ENCODE results near the gene MINAR1.
"Not testable (repeated sequence)": the region's sequence is repeated elsewhere in the genome, so short reads cannot be mapped to it uniquely, and the experiment has no call there.

Gene MINAR1

DNA sequence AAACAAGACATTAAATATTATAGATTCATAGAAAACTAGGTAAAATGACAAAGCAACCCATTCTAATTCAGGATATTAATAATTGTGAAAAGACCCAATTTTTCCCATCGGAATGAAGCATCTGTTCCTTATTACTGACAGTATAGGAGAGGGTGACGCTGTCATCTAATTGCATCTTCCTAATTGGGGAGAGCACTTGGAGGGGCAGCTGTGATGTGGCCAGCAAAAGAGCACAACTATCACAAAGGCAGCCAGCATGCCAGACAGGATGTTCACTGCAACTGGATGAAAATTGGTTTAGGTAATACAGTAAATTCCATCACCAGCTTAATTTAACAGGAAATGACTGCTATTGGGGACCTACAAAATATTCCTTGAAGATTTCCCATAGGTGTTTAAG lies 21.9 kb upstream of the MINAR1 start:
- peaks cover 4% of the 10 kb centered on the region for H3K4me1 ChIP-seq (ENCODE audit: control insufficient read depth, low read depth, low read length)
- H3K9ac ChIP-seq (ENCODE audit: low read length): no peak overlapping the region

DNA sequence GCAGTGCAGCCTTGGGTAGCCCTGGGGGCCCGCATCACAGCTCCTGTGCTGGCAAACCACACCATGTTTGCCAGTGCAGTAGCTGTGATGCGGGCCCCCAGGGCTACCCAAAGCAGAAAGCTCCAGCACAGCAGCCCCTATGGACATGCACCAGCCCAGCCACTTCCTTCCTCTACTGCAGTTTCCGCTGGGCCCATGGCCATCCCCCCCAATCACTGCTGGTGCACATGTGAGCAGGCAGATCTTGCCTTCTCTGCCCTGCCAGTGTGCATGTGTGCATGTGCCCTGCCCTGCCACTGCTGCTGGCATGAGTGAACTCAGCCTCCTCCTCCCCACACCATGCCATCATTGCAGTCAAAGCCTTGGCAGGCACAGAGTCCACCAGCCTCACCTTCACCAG lies 20.1 kb upstream of the MINAR1 start:
- H3K27ac ChIP-seq (ENCODE audit: low read length): no peak overlapping the region

More for the DNA sequence above, 21.9 kb upstream of the MINAR1 start:
- Histone ChIP-seq H3K27me3 (ENCODE audit: control insufficient read depth, insufficient read depth, low read length) (no peaks in the 10 kb centered on the region), H3K36me3 (ENCODE audit: control insufficient read depth, low read depth, low read length) (no peaks in the 10 kb centered on the region), H3K4me3 (ENCODE audit: low read length) (no peak overlapping the region), H3K9me3 (ENCODE audit: control insufficient read depth, low read depth, low read length) (no peaks in the 10 kb centered on the region), H3K27ac (ENCODE audit: low read length) (no peak overlapping the region)

DNA sequence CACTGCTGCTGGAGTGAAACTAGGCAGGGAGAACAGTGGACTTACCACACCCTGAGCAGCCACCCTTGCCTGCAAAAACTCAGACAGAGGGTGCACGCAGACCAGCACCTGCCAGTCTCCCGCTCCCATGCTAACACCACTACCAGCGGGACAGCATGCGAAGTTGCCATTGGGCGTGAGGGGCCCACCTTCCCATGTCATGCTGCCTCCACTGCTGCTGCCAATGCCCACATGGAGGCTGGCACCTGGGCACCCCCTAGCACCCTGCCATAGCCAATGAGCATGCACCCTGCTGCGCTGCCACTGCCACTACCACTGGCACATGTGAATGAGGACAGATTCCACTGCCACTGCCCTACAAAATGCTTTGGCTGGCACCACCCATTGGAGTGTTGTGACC lies 19.7 kb upstream of the MINAR1 start:
- Histone ChIP-seq H3K4me3 (ENCODE audit: low read length) (no peak overlapping the region), H3K9me3 (ENCODE audit: control insufficient read depth, low read depth, low read length) (no peaks in the 10 kb centered on the region), H3K9ac (ENCODE audit: low read length) (no peak overlapping the region), H3K4me1 (ENCODE audit: control insufficient read depth, low read depth, low read length) (peaks cover 4% of the 10 kb centered on the region), H3K36me3 (ENCODE audit: control insufficient read depth, low read depth, low read length) (no peaks in the 10 kb centered on the region), H3K27me3 (ENCODE audit: control insufficient read depth, insufficient read depth, low read length) (no peaks in the 10 kb centered on the region), H3K27ac (ENCODE audit: low read length) (no peak overlapping the region)

More for the DNA sequence above, 20.1 kb upstream of the MINAR1 start:
- H3K9ac ChIP-seq (ENCODE audit: low read length): no peak overlapping the region
- peaks cover 4% of the 10 kb centered on the region for H3K4me1 ChIP-seq (ENCODE audit: control insufficient read depth, low read depth, low read length)
- H3K27me3 ChIP-seq (ENCODE audit: control insufficient read depth, insufficient read depth, low read length): no peaks in the 10 kb centered on the region
- no peak overlapping the region for H3K4me3 ChIP-seq (ENCODE audit: low read length)
- H3K36me3 ChIP-seq (ENCODE audit: control insufficient read depth, low read depth, low read length): no peaks in the 10 kb centered on the region
- H3K9me3 ChIP-seq (ENCODE audit: control insufficient read depth, low read depth, low read length): no peaks in the 10 kb centered on the region

DNA sequence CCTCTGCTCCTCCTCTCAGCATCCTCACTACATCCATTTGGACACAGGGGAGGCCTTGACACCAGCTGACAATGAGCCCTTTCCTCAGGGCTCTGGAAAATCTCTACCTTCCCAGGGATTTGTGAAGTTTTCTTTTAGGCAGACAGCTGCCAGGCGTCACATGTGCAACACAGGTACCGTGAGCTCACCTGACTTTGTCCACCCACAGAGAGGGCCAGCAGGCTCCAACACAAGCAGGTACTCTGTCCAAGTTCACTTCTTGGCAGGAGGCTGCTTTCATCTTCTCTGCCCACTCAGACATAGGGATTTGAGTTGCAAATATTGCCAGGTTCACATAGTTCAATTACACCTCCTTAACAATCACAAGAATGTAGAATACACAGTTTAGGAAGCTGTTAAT lies 15.3 kb upstream of the MINAR1 start:
- Histone ChIP-seq H3K9me3 (ENCODE audit: control insufficient read depth, low read depth, low read length) (no peaks in the 10 kb centered on the region), H3K9ac (ENCODE audit: low read length) (no peak overlapping the region), H3K4me3 (ENCODE audit: low read length) (no peak overlapping the region), H3K4me1 (ENCODE audit: control insufficient read depth, low read depth, low read length) (peaks cover 9% of the 10 kb centered on the region), H3K36me3 (ENCODE audit: control insufficient read depth, low read depth, low read length) (no peaks in the 10 kb centered on the region), H3K27me3 (ENCODE audit: control insufficient read depth, insufficient read depth, low read length) (no peaks in the 10 kb centered on the region), H3K27ac (ENCODE audit: low read length) (no peak overlapping the region)

DNA sequence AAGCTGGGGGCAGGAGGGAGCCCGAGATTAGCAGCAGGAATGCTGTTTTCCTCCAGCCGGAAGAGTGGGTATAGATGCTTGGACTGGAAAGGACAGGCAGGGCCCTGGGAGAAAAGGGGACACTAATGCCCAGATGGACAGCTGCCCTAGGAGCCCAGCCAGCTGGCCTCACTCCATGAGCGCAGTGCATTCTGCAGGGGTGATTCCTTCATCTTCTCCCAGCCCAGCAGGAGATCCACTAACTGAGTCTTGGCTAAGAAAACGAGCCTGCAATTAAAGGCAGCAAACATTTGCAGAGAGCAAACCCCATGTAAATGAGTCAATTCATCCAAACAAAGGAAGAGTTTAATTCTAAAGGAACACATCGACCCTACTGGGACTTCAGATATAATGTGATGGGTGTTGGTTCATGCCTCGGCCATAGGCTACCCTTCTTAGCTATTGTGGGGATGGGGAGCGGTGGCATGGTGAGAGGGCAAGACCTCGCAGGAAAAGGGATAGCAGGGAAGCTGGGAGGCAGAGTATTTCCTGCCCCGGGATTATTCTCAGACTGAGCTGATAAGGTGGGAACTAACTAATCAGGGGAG lies 13.3 kb upstream of the MINAR1 start:
- no peak overlapping the region for H3K4me3 ChIP-seq (ENCODE audit: low read length)
- no peak overlapping the region for H3K9ac ChIP-seq (ENCODE audit: low read length)
- H3K27ac ChIP-seq (ENCODE audit: low read length): no peak overlapping the region
- peaks cover 9% of the 10 kb centered on the region for H3K4me1 ChIP-seq (ENCODE audit: control insufficient read depth, low read depth, low read length)
- no peaks in the 10 kb centered on the region for H3K36me3 ChIP-seq (ENCODE audit: control insufficient read depth, low read depth, low read length)
- H3K27me3 ChIP-seq (ENCODE audit: control insufficient read depth, insufficient read depth, low read length): no peaks in the 10 kb centered on the region
- H3K9me3 ChIP-seq (ENCODE audit: control insufficient read depth, low read depth, low read length): no peaks in the 10 kb centered on the region

DNA sequence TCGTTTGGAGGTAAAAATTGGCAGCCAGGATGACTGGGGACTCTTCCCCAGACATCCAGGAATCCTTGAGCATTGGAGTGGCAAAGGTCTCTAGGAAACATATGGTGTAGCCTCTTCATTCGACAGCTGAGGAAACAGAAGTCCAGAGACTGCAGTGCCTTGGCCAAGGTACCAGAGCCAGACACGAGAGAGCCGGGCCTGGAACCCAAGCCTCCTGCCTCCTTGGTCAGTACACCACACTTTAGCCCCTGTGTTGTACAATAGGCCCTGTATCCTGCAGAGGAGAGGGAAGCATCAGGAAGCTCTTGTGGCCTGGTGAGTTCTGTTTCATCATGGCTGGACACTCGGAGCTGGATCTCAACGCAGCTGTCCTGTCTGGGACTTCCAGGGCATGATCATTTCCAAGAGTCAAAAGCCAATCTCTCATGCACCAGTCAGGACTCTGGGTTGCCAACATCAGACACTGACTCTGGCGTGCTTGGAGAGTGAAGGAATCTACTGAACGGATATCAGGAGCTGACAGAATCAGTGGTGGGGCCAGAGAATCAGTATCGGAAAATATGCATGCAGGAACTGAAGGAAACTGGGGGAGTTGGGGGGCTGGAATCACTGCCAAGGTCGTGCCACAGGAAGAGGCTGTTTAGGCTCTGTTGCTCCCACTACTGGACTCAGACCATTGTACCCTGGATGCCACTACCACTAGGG lies 6.4 kb upstream of the MINAR1 start:
- Histone ChIP-seq H3K27ac (ENCODE audit: low read length) (no peak overlapping the region), H3K27me3 (ENCODE audit: control insufficient read depth, insufficient read depth, low read length) (peaks cover 32% of the 10 kb centered on the region)

DNA sequence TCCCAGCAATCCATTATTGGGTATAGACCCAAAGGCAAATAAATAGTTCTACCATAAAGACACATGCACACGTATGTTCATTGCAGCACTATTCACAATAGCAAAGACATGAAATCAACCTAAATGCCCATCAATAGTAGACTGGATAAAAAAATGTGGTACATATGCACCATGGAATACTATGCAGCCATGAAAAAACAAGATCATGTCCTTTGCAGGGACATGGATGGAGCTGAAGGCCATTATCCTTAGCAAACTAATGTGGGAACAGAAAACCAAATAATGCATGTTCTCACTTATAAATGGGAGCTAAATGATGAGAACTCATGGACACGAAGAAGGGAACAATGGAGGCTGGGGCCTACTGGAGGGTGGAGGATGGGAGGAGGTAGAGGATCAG lies 5.2 kb upstream of the MINAR1 start:
- not testable (repeated sequence) for H3K27ac ChIP-seq (ENCODE audit: low read length); H3K4me1 ChIP-seq (ENCODE audit: control insufficient read depth, low read depth, low read length); H3K9me3 ChIP-seq (ENCODE audit: control insufficient read depth, low read depth, low read length); H3K4me3 ChIP-seq (ENCODE audit: low read length); H3K36me3 ChIP-seq (ENCODE audit: control insufficient read depth, low read depth, low read length); H3K9ac ChIP-seq (ENCODE audit: low read length)
- H3K27me3 ChIP-seq (ENCODE audit: control insufficient read depth, insufficient read depth, low read length): peaks cover 44% of the 10 kb centered on the region

More for the DNA sequence above, 6.4 kb upstream of the MINAR1 start:
- no peaks in the 10 kb centered on the region for H3K9me3 ChIP-seq (ENCODE audit: control insufficient read depth, low read depth, low read length)
- no peak overlapping the region for H3K4me3 ChIP-seq (ENCODE audit: low read length)
- no peak overlapping the region for H3K9ac ChIP-seq (ENCODE audit: low read length)
- H3K36me3 ChIP-seq (ENCODE audit: control insufficient read depth, low read depth, low read length): no peaks in the 10 kb centered on the region
- H3K4me1 ChIP-seq (ENCODE audit: control insufficient read depth, low read depth, low read length): peaks cover 2% of the 10 kb centered on the region

DNA sequence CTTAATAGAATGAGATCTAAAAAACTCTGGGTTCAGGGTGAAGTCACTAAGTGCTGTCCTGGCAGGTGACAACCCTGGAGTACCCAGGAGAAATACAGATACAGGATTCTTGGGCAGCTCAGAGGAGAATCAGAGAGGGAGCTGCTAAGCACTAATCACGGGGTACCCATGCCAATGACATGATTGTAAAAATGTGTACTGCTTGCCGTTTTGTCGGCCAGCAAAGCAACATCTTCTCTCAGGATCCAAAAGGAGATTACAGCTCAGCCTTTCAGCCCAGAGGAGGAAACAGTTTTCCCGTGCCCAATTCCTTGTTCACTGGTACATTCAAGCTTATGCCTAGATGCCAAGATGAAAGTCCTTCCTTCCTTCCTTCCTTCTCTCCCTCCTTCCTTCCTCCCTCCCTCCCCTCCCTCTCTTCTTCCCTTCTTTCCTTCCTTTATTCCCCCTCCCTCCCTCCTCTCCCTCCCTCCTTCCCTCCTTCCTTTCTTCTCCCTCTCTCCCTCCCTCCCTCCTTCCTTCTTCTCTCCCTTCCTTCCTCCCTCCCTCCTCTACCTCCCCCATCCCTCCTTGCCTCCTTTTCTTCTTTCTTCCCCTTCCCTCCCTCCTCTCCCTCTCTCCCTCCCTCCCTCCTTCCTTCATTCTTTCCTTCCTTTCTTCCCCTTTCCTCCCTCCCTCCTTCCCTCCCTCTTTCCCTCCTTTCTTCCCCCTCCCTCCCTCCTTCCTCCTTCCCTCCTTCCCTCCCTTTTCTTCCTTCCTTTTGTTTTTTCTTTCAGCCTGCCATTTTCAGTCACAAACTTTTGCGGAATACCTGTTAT lies 4.1 kb upstream of the MINAR1 start:
- H3K4me3 ChIP-seq (ENCODE audit: low read length): no peak overlapping the region
- no peaks in the 10 kb centered on the region for H3K9me3 ChIP-seq (ENCODE audit: control insufficient read depth, low read depth, low read length)
- H3K4me1 ChIP-seq (ENCODE audit: control insufficient read depth, low read depth, low read length): peaks cover 7% of the 10 kb centered on the region
- H3K9ac ChIP-seq (ENCODE audit: low read length): no peak overlapping the region
- no peak overlapping the region for H3K27ac ChIP-seq (ENCODE audit: low read length)
- no peaks in the 10 kb centered on the region for H3K36me3 ChIP-seq (ENCODE audit: control insufficient read depth, low read depth, low read length)
- peaks cover 55% of the 10 kb centered on the region for H3K27me3 ChIP-seq (ENCODE audit: control insufficient read depth, insufficient read depth, low read length)

DNA sequence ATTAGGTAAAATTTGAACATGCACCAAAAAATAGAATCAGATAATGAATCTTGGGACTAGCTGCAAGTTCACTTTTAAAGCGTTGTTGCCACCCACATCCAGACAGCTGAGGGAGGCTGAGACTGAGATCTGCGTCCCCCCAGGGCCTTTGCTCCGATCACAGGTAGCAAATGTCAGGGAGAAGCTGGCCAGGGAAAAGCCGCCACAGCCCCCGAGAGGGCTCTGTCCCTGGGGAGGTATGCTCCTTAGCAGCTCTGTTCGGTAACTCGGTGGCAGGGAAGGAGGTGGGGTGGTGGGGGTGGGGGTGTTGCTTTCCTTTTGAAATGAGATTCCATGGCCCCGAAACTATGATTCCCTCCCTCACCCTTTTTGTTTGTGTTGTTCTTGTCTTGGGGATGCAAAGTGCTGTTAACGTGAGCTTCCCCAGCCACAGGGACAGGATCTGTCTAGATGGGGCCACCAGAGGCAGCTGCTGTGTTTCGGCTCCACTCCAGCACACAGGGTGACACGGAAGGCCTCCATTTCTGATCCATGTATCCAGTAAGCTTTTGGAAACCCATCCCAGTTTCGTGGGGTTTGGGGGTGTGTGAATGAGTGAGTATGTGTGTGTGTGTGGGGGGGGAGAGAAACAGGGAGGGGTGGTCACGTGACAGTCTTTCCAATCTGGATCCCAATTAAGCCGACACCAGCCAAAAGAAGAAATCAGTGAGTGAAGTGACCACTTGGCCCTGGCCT lies 1.1 kb upstream of the MINAR1 start:
- Histone ChIP-seq H3K27ac (ENCODE audit: low read length) (no peak overlapping the region), H3K36me3 (ENCODE audit: control insufficient read depth, low read depth, low read length) (no peaks in the 10 kb centered on the region), H3K9ac (ENCODE audit: low read length) (no peak overlapping the region), H3K9me3 (ENCODE audit: control insufficient read depth, low read depth, low read length) (no peaks in the 10 kb centered on the region), H3K4me1 (ENCODE audit: control insufficient read depth, low read depth, low read length) (peaks cover 12% of the 10 kb centered on the region), H3K27me3 (ENCODE audit: control insufficient read depth, insufficient read depth, low read length) (peaks cover 83% of the 10 kb centered on the region), H3K4me3 (ENCODE audit: low read length) (peak overlapping the region; percentile 61)

DNA sequence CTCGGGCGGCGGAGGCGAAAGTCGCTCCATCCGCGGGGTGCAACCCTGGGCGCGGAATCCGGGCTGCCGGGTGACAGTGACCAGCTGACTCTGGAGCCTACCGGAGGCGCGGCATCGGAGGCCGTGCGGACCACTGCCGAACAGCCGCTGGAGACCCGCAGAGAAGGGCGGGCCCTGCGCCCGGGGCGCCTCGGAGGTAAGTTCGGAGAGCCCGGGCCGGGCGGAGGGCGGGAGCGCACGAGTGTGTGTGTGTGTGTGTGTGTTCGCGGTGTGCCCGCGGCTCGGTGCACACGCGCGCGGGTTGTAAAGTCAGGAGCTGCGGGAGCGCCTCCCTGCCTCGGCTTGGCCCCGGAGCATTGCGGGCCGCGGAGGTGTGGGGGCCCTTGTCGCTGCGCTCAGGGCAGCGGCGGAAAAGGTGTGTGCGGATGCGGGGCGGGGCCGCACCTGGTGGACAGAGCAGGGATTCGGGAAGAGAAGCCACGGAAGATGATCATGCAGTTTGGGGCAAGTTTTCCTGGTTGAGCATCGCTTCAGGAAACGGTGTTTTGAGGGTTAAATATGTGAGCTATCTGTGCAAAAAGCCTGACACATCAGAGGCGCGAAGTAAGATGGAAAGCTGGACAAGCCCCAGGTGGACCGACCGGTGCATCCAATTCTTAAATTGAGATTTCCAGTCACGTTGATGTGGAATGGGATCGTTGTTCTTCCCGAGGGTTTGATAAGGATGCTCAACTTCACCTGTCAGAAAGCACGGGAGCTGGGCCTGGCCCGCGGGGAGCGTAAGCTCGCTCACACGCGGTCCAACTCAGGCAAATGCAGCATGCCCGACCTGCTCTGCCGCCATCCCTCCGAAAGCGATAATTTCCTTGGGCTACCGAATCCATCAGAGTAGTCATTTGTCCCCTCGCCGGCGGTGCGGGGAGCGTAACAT lies 474 bp downstream of the MINAR1 start:
- peak overlapping the region; percentile 61 for H3K4me3 ChIP-seq (ENCODE audit: low read length)
- peaks cover 12% of the 10 kb centered on the region for H3K4me1 ChIP-seq (ENCODE audit: control insufficient read depth, low read depth, low read length)
- H3K27ac ChIP-seq (ENCODE audit: low read length): no peak overlapping the region
- H3K9me3 ChIP-seq (ENCODE audit: control insufficient read depth, low read depth, low read length): no peaks in the 10 kb centered on the region
- no peak overlapping the region for H3K9ac ChIP-seq (ENCODE audit: low read length)
- H3K27me3 ChIP-seq (ENCODE audit: control insufficient read depth, insufficient read depth, low read length): peaks cover 88% of the 10 kb centered on the region
- H3K36me3 ChIP-seq (ENCODE audit: control insufficient read depth, low read depth, low read length): no peaks in the 10 kb centered on the region

Measured in iPS-18a (cell line).